GM18867 (cell line): ENCODE results near the gene SPHK2.
"Not testable (repeated sequence)": the region's sequence is repeated elsewhere in the genome, so short reads cannot be mapped to it uniquely, and the experiment has no call there.

Experiments
- ATAC-seq: cut with Tn5 transposase; IDR thresholded peaks from one replicate; pipeline ENCODE4 v1.9.1; 2021; ENCODE audit warnings: mild to moderate bottlenecking, moderate library complexity; ENCODE audit not compliant: unreplicated experiment

The SPHK2 gene

GRCh38 chr19:48656840-48657474, 37.7 kb downstream of the SPHK2 start:
- no peak for ATAC-seq

GRCh38 chr19:48657828-48658227, 38.5 kb downstream of the SPHK2 start:
- not testable (repeated sequence) for ATAC-seq

- ATAC-seq, result no peak
These were observed 39.2 kb downstream of the SPHK2 start for GRCh38 chr19:48658483-48658882.

- ATAC-seq, result no peak
These were observed 40.5 kb downstream of the SPHK2 start for GRCh38 chr19:48659768-48660167.

- ATAC-seq, result peak; percentile 79
These were observed 41.8 kb downstream of the SPHK2 start for GRCh38 chr19:48660852-48661710.

- ATAC-seq, result no peak
These were observed 42.4 kb downstream of the SPHK2 start for GRCh38 chr19:48661711-48662090.

GRCh38 chr19:48663667-48664066, 44.4 kb downstream of the SPHK2 start:
- no peak for ATAC-seq

GRCh38 chr19:48664476-48664875, 45.2 kb downstream of the SPHK2 start:
- no peak for ATAC-seq

GRCh38 chr19:48665786-48666185, 46.5 kb downstream of the SPHK2 start:
- no peak for ATAC-seq

GRCh38 chr19:48668332-48668731, 49.0 kb downstream of the SPHK2 start:
- ATAC-seq, result no peak

- ATAC-seq, result no peak
These were observed 49.5 kb downstream of the SPHK2 start for GRCh38 chr19:48668761-48669160.

GRCh38 chr19:48669903-48670668, 50.8 kb downstream of the SPHK2 start:
- no peak for ATAC-seq

- ATAC-seq, result no peak
These were observed 51.6 kb downstream of the SPHK2 start for GRCh38 chr19:48670699-48671445.

GRCh38 chr19:48671446-48671995, 52.2 kb downstream of the SPHK2 start:
- no peak for ATAC-seq

- ATAC-seq, result no peak
These were observed 53.7 kb downstream of the SPHK2 start, which contains the start of gene NTN5 for GRCh38 chr19:48672994-48673393. TSS of gene NTN5 (minus strand) at chr19:48673017. CDS start at chr19:48670986, 2,031 bp downstream.

- ATAC-seq, result no peak
These were observed 54.3 kb downstream of the SPHK2 start for GRCh38 chr19:48673436-48674100.

GRCh38 chr19:48674216-48674809, 55.0 kb downstream of the SPHK2 start:
- ATAC-seq, result no peak

GRCh38 chr19:48674921-48675824, 55.9 kb downstream of the SPHK2 start:
- ATAC-seq, result no peak

- no peak for ATAC-seq
These were observed 57.2 kb downstream of the SPHK2 start for GRCh38 chr19:48676487-48676886.
